GM12878 (cell line): ENCODE results near the gene STXBP4. TPM values are rescaled to one million over a fixed set of nuclear protein-coding genes. Genes with fewer than 3 reads are reported as not detected.

Source experiments
- ATAC-seq: fragments of 200-7000 bp; cut with Tn5 transposase; 3 replicates; pipeline ENCODE4 v1.9.1; 2020; ENCODE audit warnings: mild to moderate bottlenecking, moderate library complexity
- BruUV-seq: library from RNA; stranded (reverse); fragments of 400-500 nt; replicated peaks from 2 replicates; lab custom pipeline; 2021; lab: Mats Ljungman, UMichigan
- CTCF ChIA-PET: fragments of 300-600 bp; sonication (Branson Sonifier 250); formaldehyde crosslinking; extraction: SDS; loops from one replicate; lab custom pipeline; 2021; ENCODE audit warnings: inconsistent platforms; lab: Yijun Ruan, JAX
- POLR2A ChIA-PET: fragments of 350-600 bp; formaldehyde crosslinking; extraction: SDS; loops from one replicate; lab custom pipeline; 2021; ENCODE audit warnings: inconsistent platforms; lab: Charles Lee
- RAD21 ChIA-PET: fragments of 300-600 bp; sonication (Branson Sonifier 250); formaldehyde crosslinking; loops from one replicate; lab custom pipeline; 2023; ENCODE audit warnings: antibody characterized with exemption; ENCODE audit not compliant: unreplicated experiment; lab: Charles Lee
- SMC1A ChIA-PET: fragments of 300-600 bp; sonication (Branson Sonifier 250); formaldehyde crosslinking; loops from one replicate; lab custom pipeline; 2023; ENCODE audit not compliant: unreplicated experiment, uncharacterized antibody; lab: Charles Lee
- DNase-seq: peaks from one replicate; pipeline ENCODE4 v3.0.0-alpha.2; 2011; ENCODE audit warnings: low read depth, low spot score
- FAIRE-seq: peaks from 3 replicates; lab custom pipeline; 2011; peaks lifted over from hg19 to GRCh38; lab: Jason Lieb, UNC
- H2AFZ ChIP-seq: 2 replicates; pipeline ENCODE4 v1.6.0; 2011; ENCODE audit warnings: low read depth, low read length, control low read depth; ENCODE audit not compliant: control insufficient read depth
- H3K27ac ChIP-seq: 2 replicates; pipeline ENCODE4 v1.5.1; 2011; ENCODE audit warnings: control low read depth; ENCODE audit not compliant: control insufficient read depth, insufficient read depth
- H3K27me3 ChIP-seq, 2 experiments: replicated peaks in 1 of 2; 2 replicates each; pipeline versions ENCODE4 v1.6.0 to v1.6.1; 2011; ENCODE audit warnings: low read length in 1 of 2; ENCODE audit not compliant: control insufficient read depth in 2 of 2, insufficient read depth in 2 of 2
- H3K36me3 ChIP-seq, 2 experiments: 2 replicates each; pipeline ENCODE4 v1.5.1; 2011; ENCODE audit warnings: low read length in 1 of 2; ENCODE audit not compliant: control insufficient read depth in 2 of 2, insufficient read depth in 2 of 2
- H3K4me1 ChIP-seq: 2 replicates; pipeline ENCODE4 v1.6.1; 2011; ENCODE audit warnings: mild to moderate bottlenecking, low read length, moderate library complexity, mixed read lengths; ENCODE audit not compliant: control insufficient read depth, insufficient read depth
- H3K4me2 ChIP-seq: 2 replicates; pipeline ENCODE4 v1.6.0; 2011; ENCODE audit warnings: control low read depth; ENCODE audit not compliant: control insufficient read depth, insufficient read depth
- H3K4me3 ChIP-seq: fragments of 200-600 bp; sonication (generic); 2 replicates; pipeline ENCODE4 v1.5.1; 2016
- H3K79me2 ChIP-seq: 2 replicates; pipeline ENCODE4 v1.6.0; 2011; ENCODE audit warnings: low read length; ENCODE audit not compliant: control insufficient read depth, insufficient read depth
- H3K9ac ChIP-seq: 2 replicates; pipeline ENCODE4 v1.8.0; 2011; ENCODE audit warnings: low read length, control low read depth, mixed read lengths; ENCODE audit not compliant: control insufficient read depth, insufficient read depth
- H3K9me3 ChIP-seq: replicated peaks from 3 replicates; pipeline ENCODE4 v1.5.1; 2011; ENCODE audit warnings: mild to moderate bottlenecking, low read length; ENCODE audit not compliant: control insufficient read depth, insufficient read depth
- H4K20me1 ChIP-seq: 2 replicates; pipeline ENCODE4 v1.6.0; 2011; ENCODE audit not compliant: control insufficient read depth, insufficient read depth
- ESRRA ChIP-seq: IDR thresholded peaks from 2 replicates; pipeline ENCODE4 v1.6.1; 2012; ENCODE audit warnings: mild to moderate bottlenecking, low read length, improper control_type of control experiment
- FOS ChIP-seq: IDR thresholded peaks from 3 replicates; pipeline ENCODE4 v1.6.1; 2011; ENCODE audit warnings: borderline replicate concordance; ENCODE audit not compliant: insufficient read length; ENCODE audit errors: extremely low read depth
- MTA2 ChIP-seq: fragments of 450-650 bp; IDR thresholded peaks from 2 replicates; pipeline ENCODE4 v1.6.1; 2016; ENCODE audit warnings: low read depth, mild to moderate bottlenecking, moderate library complexity
- RELA ChIP-seq: fragments of 450-650 bp; IDR thresholded peaks from 2 replicates; pipeline ENCODE4 v1.8.0; 2014; ENCODE audit warnings: borderline replicate concordance; ENCODE audit not compliant: partially characterized antibody
- SMAD1 ChIP-seq: fragments of 450-650 bp; IDR thresholded peaks from 2 replicates; pipeline ENCODE4 v1.6.1; 2018; ENCODE audit warnings: mild to moderate bottlenecking, low read depth; ENCODE audit not compliant: partially characterized antibody
- SUZ12 ChIP-seq: fragments of 200-600 bp; sonication (generic); IDR thresholded peaks from one replicate; pipeline ENCODE4 v1.6.1; 2018; ENCODE audit warnings: antibody characterized with exemption, mild to moderate bottlenecking; ENCODE audit not compliant: unreplicated experiment
- TBL1XR1 ChIP-seq: IDR thresholded peaks from 2 replicates; pipeline ENCODE4 v1.6.1; 2012; ENCODE audit warnings: low read depth, low read length, improper control_type of control experiment
- ZBED1 ChIP-seq: IDR thresholded peaks from 2 replicates; pipeline ENCODE4 v1.6.1; 2016; ENCODE audit warnings: borderline replicate concordance
- whole genome bisulfite sequencing: methylation state at CpG from one replicate; pipeline ENCODE4 v1.1.6; 2016; ENCODE audit warnings: low lambda C conversion rate; ENCODE audit not compliant: insufficient replicate concordance, insufficient coverage; ENCODE audit errors: missing lambda C conversion rate; 5-methylcytosine and 5-hydroxymethylcytosine counted together
- in situ Hi-C: fragments of 300-500 bp; cut with MboI; formaldehyde crosslinking; loops from 9 replicates; pipeline ENCODE4 v1.14.3; 2018; ENCODE audit warnings: mixed read lengths
- intact Hi-C: fragments of 100-400 bp; cut with micrococcal nuclease; formaldehyde crosslinking; loops from one replicate; pipeline ENCODE4 v1.14.2; 2022; ENCODE audit not compliant: unreplicated experiment
- polyA plus RNA-seq, 11 experiments: library from polyadenylated mRNA; depleted of rRNA in 4 of 11; unstranded in 6 of 11; stranded (reverse) in 5 of 11; fragments of >200 nt; fragmentation: Nextera tagmentation in 4 of 11; fragmentation: Illumina TruSeq in 1 of 11; extraction: Ambion mirVana in 4 of 11; extraction: Trizol in 1 of 11; gene quantifications; 1 replicate in 1 of 11; 2 replicates in 10 of 11; pipeline versions ENCODE4 v1.2.1 to v1.2.3, GENCODE V29; 2011 to 2016; ENCODE audit warnings: inconsistent platforms in 2 of 11, missing spikeins in 2 of 11, low read depth in 1 of 11
- total RNA-seq, 4 experiments: library from RNA; depleted of rRNA in 3 of 4; stranded (reverse); fragments of >200 nt in 3 of 4; fragmentation: Illumina TruSeq in 1 of 4; extraction: Trizol in 1 of 4; gene quantifications; 2 replicates each; pipeline versions ENCODE4 v1.2.1 to v1.2.3, GENCODE V29; 2013 to 2021
- TF ChIP-seq, protein P1 (sequence below): IDR thresholded peaks from 2 replicates; pipeline ENCODE4 v1.6.1; 2012; ENCODE audit warnings: mild to moderate bottlenecking, low read depth, low read length

Gene STXBP4
- total and polyA plus RNA-seq, 10 of the 15 experiments (the other 5 are each of a cell fraction or from before 2014, with no cell fraction given), result 4.3 to 11.0 (median 6.7) TPM

DNA sequence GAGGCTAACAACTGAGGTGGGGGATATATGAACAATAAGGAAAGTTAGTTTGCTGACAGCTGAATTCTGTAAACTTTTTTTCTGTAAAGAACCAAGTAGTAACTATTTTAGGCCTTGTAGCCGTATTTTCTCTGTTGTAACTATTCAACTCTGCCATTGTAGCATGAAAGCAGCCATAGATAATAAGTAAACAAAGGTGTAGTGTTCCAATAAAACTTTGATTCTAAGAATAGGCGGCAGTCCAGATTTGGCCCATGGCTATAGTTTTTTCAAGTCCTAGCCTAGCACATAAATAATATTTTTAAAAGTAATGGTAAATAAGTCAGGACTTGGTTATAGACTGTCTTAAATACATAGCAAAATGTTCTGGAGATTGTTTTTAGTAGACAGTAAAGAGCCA, 142.0 kb downstream of the STXBP4 start:
- Histone ChIP-seq H4K20me1 (no peaks in the 10 kb centered on the region), H3K36me3 (no peaks in the 10 kb centered on the region), H3K4me2 (no peak overlapping the region), H3K4me3 (no peak overlapping the region), H3K4me1 (no peaks in the 10 kb centered on the region), H3K27me3 (no peaks in the 10 kb centered on the region), H3K79me2 (no peaks in the 10 kb centered on the region), H2AFZ (no peak overlapping the region), H3K9ac (no peak overlapping the region), H3K27ac (no peak overlapping the region)
- intact Hi-C loops, result no loop called here
- ChIA-PET CTCF (interaction anchor here (1.1 kb wide), 1 partner anchor 14 kb away, joined by 4 read pairs; no protein-coding TSS in a partner anchor), SMC1A (interaction anchor here (1.0 kb wide), 1 partner anchor 22 kb away, joined by 3 read pairs; no protein-coding TSS in a partner anchor)
- BruUV-seq, result no TSS peak
- no peak for TF ChIP-seq SMAD1
- TF ChIP-seq SUZ12, result no peak
- TF ChIP-seq TBL1XR1, result no peak
- no peak for TF ChIP-seq MTA2
- TF ChIP-seq ZBED1, result no peak
- TF ChIP-seq, all 136 proteins: peak for 0
- ChIA-PET RAD21 (no interaction called here), POLR2A (no interaction called here)
- in situ Hi-C loops, result no loop called here
- ATAC-seq (no peak), DNase-seq (no peak), FAIRE-seq (no peak)
- H3K9me3 ChIP-seq, result no peaks in the 10 kb centered on the region
- 96% methylated on average over 2 of the region's 2 CpGs for WGBS

DNA sequence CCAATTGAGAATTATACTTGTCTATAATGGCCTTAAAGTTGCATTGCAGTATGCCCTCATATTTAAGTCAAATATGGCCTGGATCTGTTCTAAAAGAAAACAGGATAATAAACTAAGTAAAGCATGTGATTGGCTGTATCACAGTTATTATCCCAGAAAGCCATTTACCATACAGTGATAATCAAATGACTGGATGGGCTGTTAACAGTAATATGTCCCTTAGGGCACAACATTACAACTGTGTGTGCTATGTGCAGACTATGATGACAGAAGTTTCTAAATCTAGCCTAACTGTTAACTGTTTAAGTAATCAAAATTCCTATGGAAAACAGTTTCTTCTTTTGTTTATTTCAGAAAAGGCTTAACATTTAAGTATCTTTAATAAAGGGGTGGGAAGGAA, 145.7 kb downstream of the STXBP4 start:
- no peak for ATAC-seq
- Histone ChIP-seq H3K4me1 (no peaks in the 10 kb centered on the region), H3K4me2 (no peak overlapping the region), H4K20me1 (no peaks in the 10 kb centered on the region), H3K27ac (no peak overlapping the region), H3K27me3 (no peaks in the 10 kb centered on the region), H2AFZ (no peak overlapping the region), H3K9ac (no peak overlapping the region), H3K79me2 (no peaks in the 10 kb centered on the region), H3K36me3 (no peaks in the 10 kb centered on the region), H3K9me3 (no peaks in the 10 kb centered on the region), H3K4me3 (no peak overlapping the region)
- SMC1A ChIA-PET, result interaction anchor here (1.0 kb wide), 1 partner anchor 13 kb away, joined by 3 read pairs; no protein-coding TSS in a partner anchor
- POLR2A ChIA-PET, result no interaction called here
- no TSS peak for BruUV-seq
- no peak for FAIRE-seq
- CTCF ChIA-PET, result no interaction called here
- TF ChIP-seq RELA (no peak), FOS (no peak), ESRRA (no peak)
- TF ChIP-seq, protein P1, sequence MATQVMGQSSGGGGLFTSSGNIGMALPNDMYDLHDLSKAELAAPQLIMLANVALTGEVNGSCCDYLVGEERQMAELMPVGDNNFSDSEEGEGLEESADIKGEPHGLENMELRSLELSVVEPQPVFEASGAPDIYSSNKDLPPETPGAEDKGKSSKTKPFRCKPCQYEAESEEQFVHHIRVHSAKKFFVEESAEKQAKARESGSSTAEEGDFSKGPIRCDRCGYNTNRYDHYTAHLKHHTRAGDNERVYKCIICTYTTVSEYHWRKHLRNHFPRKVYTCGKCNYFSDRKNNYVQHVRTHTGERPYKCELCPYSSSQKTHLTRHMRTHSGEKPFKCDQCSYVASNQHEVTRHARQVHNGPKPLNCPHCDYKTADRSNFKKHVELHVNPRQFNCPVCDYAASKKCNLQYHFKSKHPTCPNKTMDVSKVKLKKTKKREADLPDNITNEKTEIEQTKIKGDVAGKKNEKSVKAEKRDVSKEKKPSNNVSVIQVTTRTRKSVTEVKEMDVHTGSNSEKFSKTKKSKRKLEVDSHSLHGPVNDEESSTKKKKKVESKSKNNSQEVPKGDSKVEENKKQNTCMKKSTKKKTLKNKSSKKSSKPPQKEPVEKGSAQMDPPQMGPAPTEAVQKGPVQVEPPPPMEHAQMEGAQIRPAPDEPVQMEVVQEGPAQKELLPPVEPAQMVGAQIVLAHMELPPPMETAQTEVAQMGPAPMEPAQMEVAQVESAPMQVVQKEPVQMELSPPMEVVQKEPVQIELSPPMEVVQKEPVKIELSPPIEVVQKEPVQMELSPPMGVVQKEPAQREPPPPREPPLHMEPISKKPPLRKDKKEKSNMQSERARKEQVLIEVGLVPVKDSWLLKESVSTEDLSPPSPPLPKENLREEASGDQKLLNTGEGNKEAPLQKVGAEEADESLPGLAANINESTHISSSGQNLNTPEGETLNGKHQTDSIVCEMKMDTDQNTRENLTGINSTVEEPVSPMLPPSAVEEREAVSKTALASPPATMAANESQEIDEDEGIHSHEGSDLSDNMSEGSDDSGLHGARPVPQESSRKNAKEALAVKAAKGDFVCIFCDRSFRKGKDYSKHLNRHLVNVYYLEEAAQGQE, result no peak
- intact Hi-C loops, result no loop called here
- no peak for DNase-seq
- in situ Hi-C loops, result no loop called here
- RAD21 ChIA-PET, result no interaction called here
